ENCODE results near the gene ARAP2.
A peak's percentile ranks its signal among the peaks of the same experiment; 100 is the strongest.

ARAP2 gene

DNA sequence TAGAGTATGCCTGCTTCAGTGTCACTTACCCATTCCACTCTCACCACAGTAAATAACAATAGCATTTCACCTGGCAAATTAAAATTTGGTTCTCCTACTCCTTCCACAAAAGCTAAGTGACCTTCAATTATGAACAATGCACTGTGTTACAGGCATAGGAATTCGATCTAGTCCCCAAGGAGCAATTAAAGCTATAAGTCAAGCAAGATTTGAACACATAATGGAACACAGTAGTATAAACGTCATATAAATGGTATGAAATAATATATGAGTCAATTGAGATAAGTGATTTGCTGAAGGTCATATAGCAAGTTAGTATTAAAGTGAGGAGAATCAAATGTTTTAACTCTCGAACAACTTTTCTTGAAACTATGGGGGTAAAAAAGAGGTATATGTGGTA, 65.8 kb downstream of the ARAP2 start (continued):
- TF ChIP-seq ZNF639 (tag by site-specific recombination; IDR thresholded peaks at IDR 0.05): 0 out of 2 replicates have a peak, but pooled peaks have one; percentile 28
- peak; percentile 69 for TF ChIP-seq FEZF1 (tag by site-specific recombination; IDR thresholded peaks at IDR 0.05)
- TF ChIP-seq ZSCAN30 (tag by site-specific recombination; IDR thresholded peaks at IDR 0.05): 0 out of 2 replicates have a peak, but pooled peaks have one; percentile 18
- TF ChIP-seq, protein P1, sequence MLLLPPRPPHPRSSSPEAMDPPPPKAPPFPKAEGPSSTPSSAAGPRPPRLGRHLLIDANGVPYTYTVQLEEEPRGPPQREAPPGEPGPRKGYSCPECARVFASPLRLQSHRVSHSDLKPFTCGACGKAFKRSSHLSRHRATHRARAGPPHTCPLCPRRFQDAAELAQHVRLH (tag by site-specific recombination; IDR thresholded peaks at IDR 0.05): peak; percentile 81; the same call in 1 of the 2 replicates
- TF ChIP-seq BCL11B (tag by site-specific recombination; IDR thresholded peaks at IDR 0.05; ENCODE audit: low read depth): peak; percentile 92
- no peak for TF ChIP-seq ZFHX2 (tag by site-specific recombination; conservative IDR thresholded peaks at IDR 0.05)
- TF ChIP-seq ZNF510 (tag by site-specific recombination; IDR thresholded peaks at IDR 0.05; ENCODE audit: insufficient replicate concordance): no peak
- 0 out of 2 replicates have a peak, but pooled peaks have one; percentile 30 for TF ChIP-seq ZNF366 (tag by site-specific recombination; conservative IDR thresholded peaks at IDR 0.05)
- peak; percentile 28; the same call in 1 of the 2 replicates for TF ChIP-seq ZNF2 (tag by site-specific recombination; IDR thresholded peaks at IDR 0.05)
- TF ChIP-seq SCRT1 (tag by site-specific recombination; IDR thresholded peaks at IDR 0.05; ENCODE audit: borderline replicate concordance): no peak
- peak; percentile 83 for TF ChIP-seq OSR2 (tag by site-specific recombination; IDR thresholded peaks at IDR 0.05)
- peak; percentile 72 for TF ChIP-seq IKZF3 (tag by site-specific recombination; IDR thresholded peaks at IDR 0.05)
- 0 out of 2 replicates have a peak, but pooled peaks have one; percentile 19 for TF ChIP-seq GLI2 (tag by site-specific recombination; IDR thresholded peaks at IDR 0.05; ENCODE audit: borderline replicate concordance, low read depth)
- TF ChIP-seq ZBTB44 (tag by site-specific recombination; IDR thresholded peaks at IDR 0.05): peak; percentile 70

GRCh38 chr4:36177946-36178345, 66.4 kb downstream of the ARAP2 start:
- Histone ChIP-seq H3K36me3 (ENCODE audit: control insufficient read depth in 2 of 2, insufficient read depth in 1 of 2, low read length in 2 of 2) (no peaks in the 10 kb centered on the region), H3K27ac (ENCODE audit: extremely low read depth, low read depth, low read length) (no peak overlapping the region), H3K9me3 (ENCODE audit: control insufficient read depth, insufficient read depth, low read depth, low read length) (no peaks in the 10 kb centered on the region), H3K4me1 (ENCODE audit: control insufficient read depth, insufficient read depth, low read length) (no peaks in the 10 kb centered on the region), H3K4me3 (ENCODE audit: low read depth, low read length) (no peak overlapping the region)
- TF ChIP-seq, protein P2, sequence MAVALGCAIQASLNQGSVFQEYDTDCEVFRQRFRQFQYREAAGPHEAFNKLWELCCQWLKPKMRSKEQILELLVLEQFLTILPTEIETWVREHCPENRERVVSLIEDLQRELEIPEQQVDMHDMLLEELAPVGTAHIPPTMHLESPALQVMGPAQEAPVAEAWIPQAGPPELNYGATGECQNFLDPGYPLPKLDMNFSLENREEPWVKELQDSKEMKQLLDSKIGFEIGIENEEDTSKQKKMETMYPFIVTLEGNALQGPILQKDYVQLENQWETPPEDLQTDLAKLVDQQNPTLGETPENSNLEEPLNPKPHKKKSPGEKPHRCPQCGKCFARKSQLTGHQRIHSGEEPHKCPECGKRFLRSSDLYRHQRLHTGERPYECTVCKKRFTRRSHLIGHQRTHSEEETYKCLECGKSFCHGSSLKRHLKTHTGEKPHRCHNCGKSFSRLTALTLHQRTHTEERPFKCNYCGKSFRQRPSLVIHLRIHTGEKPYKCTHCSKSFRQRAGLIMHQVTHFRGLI (tag by site-specific recombination; IDR thresholded peaks at IDR 0.05): no peak
- no peak for TF ChIP-seq ZNF624 (tag by site-specific recombination; IDR thresholded peaks at IDR 0.05)
- TF ChIP-seq ZNF530 (tag by site-specific recombination; IDR thresholded peaks at IDR 0.05; ENCODE audit: low read depth): no peak
- no peak for TF ChIP-seq IKZF3 (tag by site-specific recombination; IDR thresholded peaks at IDR 0.05)
- TF ChIP-seq ZBTB17 (tag by site-specific recombination; IDR thresholded peaks at IDR 0.05): no peak
- POLR2A ChIA-PET: no interaction called here
- CTCF ChIA-PET: no interaction called here

DNA sequence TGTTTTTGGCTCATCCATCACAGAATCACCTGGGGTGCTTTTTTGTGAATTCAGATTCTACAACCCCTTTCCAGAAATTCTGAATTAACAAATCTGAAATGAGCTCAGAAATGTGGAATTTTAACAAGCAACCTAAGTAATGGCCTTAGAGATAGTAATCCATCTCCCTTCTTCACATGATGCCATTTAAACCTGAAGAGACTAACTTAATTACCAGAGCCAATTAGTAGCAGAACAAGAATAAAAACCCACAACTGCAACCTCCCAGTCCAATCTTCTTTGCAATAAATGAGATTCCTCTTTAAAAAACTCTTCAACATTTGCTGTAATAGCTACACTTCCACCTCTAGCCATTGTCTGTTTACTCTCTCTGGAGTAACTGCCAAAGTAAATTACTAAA, 69.7 kb downstream of the ARAP2 start:
- ChIA-PET POLR2A (no interaction called here), CTCF (no interaction called here)
- no peaks in the 10 kb centered on the region for H3K4me1 ChIP-seq (ENCODE audit: control insufficient read depth, insufficient read depth, low read length)
- no peak overlapping the region for H3K27ac ChIP-seq (ENCODE audit: extremely low read depth, low read depth, low read length)
- no peaks in the 10 kb centered on the region for H3K9me3 ChIP-seq (ENCODE audit: control insufficient read depth, insufficient read depth, low read depth, low read length)
- no peaks in the 10 kb centered on the region for H3K36me3 ChIP-seq (ENCODE audit: control insufficient read depth in 2 of 2, insufficient read depth in 1 of 2, low read length in 2 of 2)
- H3K4me3 ChIP-seq (ENCODE audit: low read depth, low read length): no peak overlapping the region
- TF ChIP-seq OVOL3 (tag by site-specific recombination; IDR thresholded peaks at IDR 0.05) (no peak), BCL11A (tag by site-specific recombination; IDR thresholded peaks at IDR 0.05; ENCODE audit: low read depth) (peak; percentile 23; the same call in 1 of the 2 replicates), ZNF175 (tag by site-specific recombination; IDR thresholded peaks at IDR 0.05) (no peak), ZBTB44 (tag by site-specific recombination; IDR thresholded peaks at IDR 0.05) (peak; percentile 36; the same call in 1 of the 2 replicates), ZNF48 (tag by site-specific recombination; IDR thresholded peaks at IDR 0.05) (no peak), ZBTB49 (tag by site-specific recombination; IDR thresholded peaks at IDR 0.05; ENCODE audit: low read depth) (no peak), FEZF1 (tag by site-specific recombination; IDR thresholded peaks at IDR 0.05) (peak; percentile 36; the same call in 1 of the 2 replicates), ZNF37A (tag by site-specific recombination; IDR thresholded peaks at IDR 0.05) (no peak)

All from HEK293 (cell line).